SK-N-SH treated with all-trans-retinoic acid at 6 μM for 48 hours (cell line): Measurements from ENCODE around the gene KIF7.

Source experiments
- ATAC-seq: fragments of 200-7000 bp; cut with Tn5 transposase; 3 replicates; pipeline ENCODE4 v1.9.1; 2020; ENCODE audit warnings: mild to moderate bottlenecking, moderate library complexity
- ARNTL ChIP-seq: fragments of 450-650 bp; formaldehyde crosslinking; IDR thresholded peaks from 2 replicates; pipeline ENCODE4 v1.5.0; 2020; ENCODE audit warnings: low read depth, mild to moderate bottlenecking, moderate library complexity, borderline replicate concordance
- BACH2 ChIP-seq: fragments of 250-450 bp; sonication (Bioruptor Pico); IDR thresholded peaks from 2 replicates; pipeline ENCODE4 v1.9.0; 2021; ENCODE audit warnings: mild to moderate bottlenecking, borderline replicate concordance
- CSDC2 ChIP-seq: fragments of 250-450 bp; sonication (Bioruptor Pico); IDR thresholded peaks from 2 replicates; pipeline ENCODE4 v1.5.0; 2020; ENCODE audit warnings: mild to moderate bottlenecking, moderate library complexity
- ESRRG ChIP-seq: fragments of 250-450 bp; sonication (Bioruptor Pico); IDR thresholded peaks from 2 replicates; pipeline ENCODE4 v1.6.1; 2021; ENCODE audit warnings: mild to moderate bottlenecking
- GLIS3 ChIP-seq: fragments of 250-450 bp; sonication (Bioruptor Pico); IDR thresholded peaks from 2 replicates; pipeline ENCODE4 v1.5.0; 2020; ENCODE audit warnings: mild to moderate bottlenecking, moderate library complexity
- ISL1 ChIP-seq: fragments of 250-450 bp; sonication (Bioruptor Pico); IDR thresholded peaks from 2 replicates; pipeline ENCODE4 v2.1.2; 2022; ENCODE audit warnings: mild to moderate bottlenecking, moderate library complexity
- OSR1 ChIP-seq: fragments of 250-450 bp; sonication (Bioruptor Pico); IDR thresholded peaks from 2 replicates; pipeline ENCODE4 v1.8.0; 2022; ENCODE audit warnings: moderate library complexity, mild to moderate bottlenecking, inconsistent platforms
- PPARA ChIP-seq: fragments of 250-450 bp; sonication (Bioruptor Pico); IDR thresholded peaks from 2 replicates; pipeline ENCODE4 v1.5.0; 2020; ENCODE audit warnings: mild to moderate bottlenecking, borderline replicate concordance
- RARB ChIP-seq: fragments of 250-450 bp; sonication (Bioruptor Pico); IDR thresholded peaks from 2 replicates; pipeline ENCODE4 v1.8.0; 2021; ENCODE audit warnings: mild to moderate bottlenecking, moderate library complexity
- SNAI2 ChIP-seq: fragments of 250-450 bp; sonication (Bioruptor Pico); IDR thresholded peaks from 2 replicates; pipeline ENCODE4 v1.5.0; 2020; ENCODE audit warnings: mild to moderate bottlenecking, moderate library complexity
- TCF4 ChIP-seq: fragments of 250-450 bp; sonication (Bioruptor Pico); IDR thresholded peaks from 2 replicates; pipeline ENCODE4 v1.8.0; 2021; ENCODE audit warnings: mild to moderate bottlenecking, moderate library complexity, borderline replicate concordance
- ZC3H10 ChIP-seq: fragments of 250-450 bp; sonication (Bioruptor Pico); IDR thresholded peaks from 2 replicates; pipeline ENCODE4 v1.5.1; 2021; ENCODE audit warnings: mild to moderate bottlenecking, moderate library complexity
- ZFP3 ChIP-seq: fragments of 250-450 bp; sonication (Bioruptor Pico); IDR thresholded peaks from 2 replicates; pipeline ENCODE4 v1.5.0; 2020; ENCODE audit warnings: mild to moderate bottlenecking, moderate library complexity
- ZFP30 ChIP-seq: fragments of 450-650 bp; formaldehyde crosslinking; IDR thresholded peaks from 2 replicates; pipeline ENCODE4 v1.5.0; 2022; ENCODE audit warnings: mild to moderate bottlenecking, moderate library complexity
- ZNF565 ChIP-seq: fragments of 450-650 bp; formaldehyde crosslinking; conservative IDR thresholded peaks from 2 replicates; pipeline ENCODE4 v1.5.0; 2020; ENCODE audit warnings: low read depth, mild to moderate bottlenecking, moderate library complexity
- ZNF70 ChIP-seq: fragments of 450-650 bp; formaldehyde crosslinking; IDR thresholded peaks from 2 replicates; pipeline ENCODE4 v1.5.0; 2020; ENCODE audit warnings: mild to moderate bottlenecking, moderate library complexity
- ZNF8 ChIP-seq: fragments of 450-650 bp; formaldehyde crosslinking; IDR thresholded peaks from 2 replicates; pipeline ENCODE4 v1.5.0; 2020; ENCODE audit warnings: mild to moderate bottlenecking, moderate library complexity
- TF ChIP-seq, protein P1 (sequence below): fragments of 250-450 bp; sonication (Bioruptor Pico); IDR thresholded peaks from 2 replicates; pipeline ENCODE4 v1.5.1; 2020; ENCODE audit warnings: low read depth, mild to moderate bottlenecking, moderate library complexity
- TF ChIP-seq, protein P2 (sequence below): fragments of 250-450 bp; sonication (Bioruptor Pico); IDR thresholded peaks from 2 replicates; pipeline ENCODE4 v1.5.0; 2020; ENCODE audit warnings: mild to moderate bottlenecking, moderate library complexity
- TF ChIP-seq, protein P3 (sequence below): fragments of 250-450 bp; sonication (Bioruptor Pico); IDR thresholded peaks from 2 replicates; pipeline ENCODE4 v1.5.1; 2021; ENCODE audit warnings: mild to moderate bottlenecking, moderate library complexity
- TF ChIP-seq, protein P4 (sequence below): fragments of 250-450 bp; sonication (Bioruptor Pico); IDR thresholded peaks from 2 replicates; pipeline ENCODE4 v1.8.0; 2020; ENCODE audit warnings: mild to moderate bottlenecking, moderate library complexity, borderline replicate concordance

KIF7 gene

DNA sequence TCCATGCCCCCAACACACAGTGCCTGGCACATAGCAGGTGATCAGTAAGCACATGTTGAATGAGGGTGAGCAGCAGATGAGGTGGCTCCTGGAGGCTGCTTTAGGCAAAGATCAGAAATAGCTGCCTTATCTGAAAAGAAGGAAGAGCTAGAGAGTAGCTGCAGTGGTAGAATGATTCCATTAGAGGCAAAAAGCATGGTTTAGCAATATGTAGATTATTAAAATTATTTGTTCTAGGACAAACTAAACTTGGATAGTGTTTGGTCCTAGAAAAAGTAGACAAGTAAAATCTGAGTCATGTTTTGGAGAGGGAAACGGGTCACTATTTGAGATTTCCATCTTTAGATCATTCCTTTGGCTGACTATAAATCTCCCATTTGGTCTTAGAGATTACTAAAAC, 32.1 kb downstream of the KIF7 start (continued):
- TF ChIP-seq ZFP3, result no peak

DNA sequence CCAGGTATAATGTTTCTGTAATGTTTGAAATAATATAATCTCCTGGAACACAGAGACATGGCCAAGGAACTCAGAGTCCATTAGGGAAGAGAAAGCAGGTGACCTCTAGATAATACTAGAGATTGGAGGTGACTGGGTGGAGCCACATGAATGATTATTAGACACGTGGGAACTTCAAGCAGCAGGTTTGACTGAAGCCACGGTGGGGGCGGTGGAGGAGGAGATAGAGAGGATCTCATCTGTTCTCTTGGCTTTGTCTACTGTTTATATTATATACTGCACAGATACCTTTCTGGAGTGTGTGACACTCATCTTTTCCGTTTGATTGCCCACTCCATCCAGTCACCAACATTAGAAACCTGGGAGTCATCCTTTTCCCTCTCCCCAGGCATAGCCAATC, 33.7 kb downstream of the KIF7 start:
- ATAC-seq, result no peak
- TF ChIP-seq PPARA, result no peak
- TF ChIP-seq BACH2, result no peak
- TF ChIP-seq ZFP30 (CRISPR knock-in tag), result no peak
- TF ChIP-seq ESRRG (CRISPR knock-in tag), result no peak
- TF ChIP-seq ZNF70 (CRISPR knock-in tag), result no peak
- TF ChIP-seq OSR1, result no peak
- TF ChIP-seq ZNF565, result no peak
- no peak for TF ChIP-seq RARB (CRISPR knock-in tag)
- TF ChIP-seq CSDC2, result no peak
- TF ChIP-seq, protein P1, sequence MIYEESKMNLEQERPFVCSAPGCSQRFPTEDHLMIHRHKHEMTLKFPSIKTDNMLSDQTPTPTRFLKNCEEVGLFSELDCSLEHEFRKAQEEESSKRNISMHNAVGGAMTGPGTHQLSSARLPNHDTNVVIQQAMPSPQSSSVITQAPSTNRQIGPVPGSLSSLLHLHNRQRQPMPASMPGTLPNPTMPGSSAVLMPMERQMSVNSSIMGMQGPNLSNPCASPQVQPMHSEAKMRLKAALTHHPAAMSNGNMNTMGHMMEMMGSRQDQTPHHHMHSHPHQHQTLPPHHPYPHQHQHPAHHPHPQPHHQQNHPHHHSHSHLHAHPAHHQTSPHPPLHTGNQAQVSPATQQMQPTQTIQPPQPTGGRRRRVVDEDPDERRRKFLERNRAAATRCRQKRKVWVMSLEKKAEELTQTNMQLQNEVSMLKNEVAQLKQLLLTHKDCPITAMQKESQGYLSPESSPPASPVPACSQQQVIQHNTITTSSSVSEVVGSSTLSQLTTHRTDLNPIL (CRISPR knock-in tag), result no peak

DNA sequence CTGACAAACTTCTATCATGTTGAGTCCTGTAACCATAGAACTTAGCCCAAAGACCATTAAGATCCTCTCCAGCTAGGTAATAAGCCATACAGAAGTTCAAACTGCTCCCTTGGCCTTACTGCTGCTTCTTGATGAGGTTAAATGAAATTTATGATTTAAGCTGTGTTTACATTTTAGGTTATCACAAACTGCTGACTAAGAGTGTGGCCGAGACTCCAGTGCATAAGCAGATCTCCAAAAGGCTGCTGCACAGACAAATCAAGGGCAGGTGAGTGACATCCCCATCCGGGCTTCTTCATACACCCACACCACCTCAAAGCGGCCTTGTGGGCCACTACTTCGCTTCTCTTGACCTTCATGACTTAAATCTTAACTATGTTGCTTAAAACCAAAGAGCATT, 39.0 kb downstream of the KIF7 start:
- no peak for ATAC-seq
- TF ChIP-seq TCF4 (CRISPR knock-in tag), result no peak
- TF ChIP-seq ZFP3, result no peak

DNA sequence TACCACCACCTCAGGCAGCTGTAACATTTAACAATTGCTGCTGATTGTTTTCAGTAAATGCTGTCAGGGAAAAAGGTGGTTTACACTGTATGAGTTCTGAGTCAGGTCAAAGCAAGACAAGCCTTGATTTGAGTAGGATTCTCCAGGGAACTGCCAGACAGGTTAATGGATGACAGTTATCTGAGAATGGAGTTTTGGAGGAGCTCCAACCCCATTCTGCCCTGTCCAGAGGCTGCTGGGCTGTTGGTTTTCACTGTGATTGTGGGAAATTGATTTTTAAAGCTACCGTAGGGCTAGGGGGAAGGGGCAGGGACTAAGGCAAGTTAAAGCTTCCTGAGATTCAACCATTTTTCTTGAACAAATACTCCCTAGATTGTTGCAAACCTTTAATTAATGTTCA, 40.1 kb downstream of the KIF7 start:
- TF ChIP-seq GLIS3 (CRISPR knock-in tag) (no peak), RARB (CRISPR knock-in tag) (no peak)
- ATAC-seq, result no peak

DNA sequence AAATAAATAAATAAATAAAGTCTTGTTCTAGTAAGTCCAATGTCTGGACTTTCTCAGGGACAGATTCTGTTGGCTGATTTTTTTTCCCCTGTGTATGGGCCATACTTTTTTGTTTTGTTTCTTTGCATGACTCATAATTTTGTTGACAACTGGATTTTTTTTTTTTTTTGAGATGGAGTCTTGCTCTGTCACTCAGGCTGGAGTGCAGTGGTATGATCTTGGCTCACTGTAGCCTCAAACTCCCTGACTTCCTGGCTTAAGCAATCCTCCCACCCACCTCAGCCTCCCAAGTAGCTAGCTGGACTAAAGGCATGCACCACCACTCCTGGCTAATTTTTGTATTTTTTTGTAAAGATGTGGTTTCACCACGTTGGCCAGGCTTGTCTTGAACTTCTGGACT, 41.1 kb downstream of the KIF7 start:
- TF ChIP-seq PPARA (no peak), ZFP3 (no peak), ZNF565 (no peak), ZC3H10 (CRISPR knock-in tag) (no peak), ISL1 (CRISPR knock-in tag) (no peak), ZNF8 (CRISPR knock-in tag) (no peak), ZFP30 (CRISPR knock-in tag) (no peak), OSR1 (no peak), TCF4 (CRISPR knock-in tag) (no peak), BACH2 (no peak), ARNTL (CRISPR knock-in tag) (no peak), ESRRG (CRISPR knock-in tag) (no peak), GLIS3 (CRISPR knock-in tag) (no peak), ZNF70 (CRISPR knock-in tag) (no peak), CSDC2 (no peak), SNAI2 (CRISPR knock-in tag) (no peak)
- TF ChIP-seq, protein P2, sequence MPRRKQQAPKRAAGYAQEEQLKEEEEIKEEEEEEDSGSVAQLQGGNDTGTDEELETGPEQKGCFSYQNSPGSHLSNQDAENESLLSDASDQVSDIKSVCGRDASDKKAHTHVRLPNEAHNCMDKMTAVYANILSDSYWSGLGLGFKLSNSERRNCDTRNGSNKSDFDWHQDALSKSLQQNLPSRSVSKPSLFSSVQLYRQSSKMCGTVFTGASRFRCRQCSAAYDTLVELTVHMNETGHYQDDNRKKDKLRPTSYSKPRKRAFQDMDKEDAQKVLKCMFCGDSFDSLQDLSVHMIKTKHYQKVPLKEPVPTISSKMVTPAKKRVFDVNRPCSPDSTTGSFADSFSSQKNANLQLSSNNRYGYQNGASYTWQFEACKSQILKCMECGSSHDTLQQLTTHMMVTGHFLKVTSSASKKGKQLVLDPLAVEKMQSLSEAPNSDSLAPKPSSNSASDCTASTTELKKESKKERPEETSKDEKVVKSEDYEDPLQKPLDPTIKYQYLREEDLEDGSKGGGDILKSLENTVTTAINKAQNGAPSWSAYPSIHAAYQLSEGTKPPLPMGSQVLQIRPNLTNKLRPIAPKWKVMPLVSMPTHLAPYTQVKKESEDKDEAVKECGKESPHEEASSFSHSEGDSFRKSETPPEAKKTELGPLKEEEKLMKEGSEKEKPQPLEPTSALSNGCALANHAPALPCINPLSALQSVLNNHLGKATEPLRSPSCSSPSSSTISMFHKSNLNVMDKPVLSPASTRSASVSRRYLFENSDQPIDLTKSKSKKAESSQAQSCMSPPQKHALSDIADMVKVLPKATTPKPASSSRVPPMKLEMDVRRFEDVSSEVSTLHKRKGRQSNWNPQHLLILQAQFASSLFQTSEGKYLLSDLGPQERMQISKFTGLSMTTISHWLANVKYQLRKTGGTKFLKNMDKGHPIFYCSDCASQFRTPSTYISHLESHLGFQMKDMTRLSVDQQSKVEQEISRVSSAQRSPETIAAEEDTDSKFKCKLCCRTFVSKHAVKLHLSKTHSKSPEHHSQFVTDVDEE, result no peak
- TF ChIP-seq, protein P3, sequence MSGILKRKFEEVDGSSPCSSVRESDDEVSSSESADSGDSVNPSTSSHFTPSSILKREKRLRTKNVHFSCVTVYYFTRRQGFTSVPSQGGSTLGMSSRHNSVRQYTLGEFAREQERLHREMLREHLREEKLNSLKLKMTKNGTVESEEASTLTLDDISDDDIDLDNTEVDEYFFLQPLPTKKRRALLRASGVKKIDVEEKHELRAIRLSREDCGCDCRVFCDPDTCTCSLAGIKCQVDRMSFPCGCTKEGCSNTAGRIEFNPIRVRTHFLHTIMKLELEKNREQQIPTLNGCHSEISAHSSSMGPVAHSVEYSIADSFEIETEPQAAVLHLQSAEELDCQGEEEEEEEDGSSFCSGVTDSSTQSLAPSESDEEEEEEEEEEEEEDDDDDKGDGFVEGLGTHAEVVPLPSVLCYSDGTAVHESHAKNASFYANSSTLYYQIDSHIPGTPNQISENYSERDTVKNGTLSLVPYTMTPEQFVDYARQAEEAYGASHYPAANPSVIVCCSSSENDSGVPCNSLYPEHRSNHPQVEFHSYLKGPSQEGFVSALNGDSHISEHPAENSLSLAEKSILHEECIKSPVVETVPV (CRISPR knock-in tag), result no peak
- TF ChIP-seq, protein P4, sequence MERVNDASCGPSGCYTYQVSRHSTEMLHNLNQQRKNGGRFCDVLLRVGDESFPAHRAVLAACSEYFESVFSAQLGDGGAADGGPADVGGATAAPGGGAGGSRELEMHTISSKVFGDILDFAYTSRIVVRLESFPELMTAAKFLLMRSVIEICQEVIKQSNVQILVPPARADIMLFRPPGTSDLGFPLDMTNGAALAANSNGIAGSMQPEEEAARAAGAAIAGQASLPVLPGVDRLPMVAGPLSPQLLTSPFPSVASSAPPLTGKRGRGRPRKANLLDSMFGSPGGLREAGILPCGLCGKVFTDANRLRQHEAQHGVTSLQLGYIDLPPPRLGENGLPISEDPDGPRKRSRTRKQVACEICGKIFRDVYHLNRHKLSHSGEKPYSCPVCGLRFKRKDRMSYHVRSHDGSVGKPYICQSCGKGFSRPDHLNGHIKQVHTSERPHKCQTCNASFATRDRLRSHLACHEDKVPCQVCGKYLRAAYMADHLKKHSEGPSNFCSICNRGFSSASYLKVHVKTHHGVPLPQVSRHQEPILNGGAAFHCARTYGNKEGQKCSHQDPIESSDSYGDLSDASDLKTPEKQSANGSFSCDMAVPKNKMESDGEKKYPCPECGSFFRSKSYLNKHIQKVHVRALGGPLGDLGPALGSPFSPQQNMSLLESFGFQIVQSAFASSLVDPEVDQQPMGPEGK, result no peak
- TF ChIP-seq, protein P1 (CRISPR knock-in tag), result no peak
- ATAC-seq, result no peak
